ES-I3 (cell line): ENCODE results near the gene AUTS2.

Experiments used
- H3K36me3 ChIP-seq: 2 replicates; pipeline ENCODE4 v1.6.1; 2013; ENCODE audit warnings: mild to moderate bottlenecking, low read length, control low read depth, moderate library complexity; ENCODE audit not compliant: insufficient read depth
- H3K4me1 ChIP-seq: 2 replicates; pipeline ENCODE4 v1.6.1; 2013; ENCODE audit warnings: mild to moderate bottlenecking, control low read depth, low read length; ENCODE audit not compliant: insufficient read depth
- H3K9ac ChIP-seq: 2 replicates; pipeline ENCODE4 v1.6.1; 2013; ENCODE audit warnings: low read depth, mild to moderate bottlenecking, low read length, moderate library complexity
- H3K9me3 ChIP-seq: 2 replicates; pipeline ENCODE4 v1.6.1; 2013; ENCODE audit warnings: mild to moderate bottlenecking, low read length, moderate library complexity; ENCODE audit not compliant: control insufficient read depth, insufficient read depth

Gene AUTS2

GRCh38 chr7:69801729-69802682 is 203.7 kb downstream of the AUTS2 start:
- no peaks in the 10 kb centered on the region for H3K36me3 ChIP-seq
- H3K9ac ChIP-seq = no peak overlapping the region
- peaks cover 37% of the 10 kb centered on the region for H3K4me1 ChIP-seq
- H3K9me3 ChIP-seq = no peaks in the 10 kb centered on the region

- H3K36me3 ChIP-seq = no peaks in the 10 kb centered on the region
- H3K9me3 ChIP-seq = no peaks in the 10 kb centered on the region
- no peak overlapping the region for H3K9ac ChIP-seq
- H3K4me1 ChIP-seq = peaks cover 37% of the 10 kb centered on the region
Measured at GRCh38 chr7:69803699-69804516, 205.6 kb downstream of the AUTS2 start.

GRCh38 chr7:69804962-69805361 is 206.7 kb downstream of the AUTS2 start:
- Histone ChIP-seq H3K4me1 (peaks cover 28% of the 10 kb centered on the region), H3K9me3 (no peaks in the 10 kb centered on the region), H3K36me3 (no peaks in the 10 kb centered on the region), H3K9ac (no peak overlapping the region)

- Histone ChIP-seq H3K4me1 (peaks cover 10% of the 10 kb centered on the region; the same call in 1 of the 2 replicates), H3K36me3 (no peaks in the 10 kb centered on the region), H3K9ac (no peak overlapping the region), H3K9me3 (no peaks in the 10 kb centered on the region)
Measured at GRCh38 chr7:69808391-69808790, 210.1 kb downstream of the AUTS2 start.

- Histone ChIP-seq H3K4me1 (peaks cover 16% of the 10 kb centered on the region), H3K9me3 (no peaks in the 10 kb centered on the region), H3K36me3 (no peaks in the 10 kb centered on the region), H3K9ac (no peak overlapping the region)
Measured at GRCh38 chr7:69811476-69812308, 213.4 kb downstream of the AUTS2 start.

GRCh38 chr7:69812756-69813155 is 214.5 kb downstream of the AUTS2 start:
- Histone ChIP-seq H3K9ac (no peak overlapping the region), H3K4me1 (peaks cover 26% of the 10 kb centered on the region), H3K36me3 (no peaks in the 10 kb centered on the region), H3K9me3 (no peaks in the 10 kb centered on the region)

- Histone ChIP-seq H3K9ac (no peak overlapping the region), H3K9me3 (no peaks in the 10 kb centered on the region), H3K36me3 (no peaks in the 10 kb centered on the region), H3K4me1 (peaks cover 30% of the 10 kb centered on the region)
Measured at GRCh38 chr7:69813637-69814240, 215.5 kb downstream of the AUTS2 start.

- no peaks in the 10 kb centered on the region for H3K9me3 ChIP-seq
- H3K36me3 ChIP-seq = no peaks in the 10 kb centered on the region
- H3K9ac ChIP-seq = no peak overlapping the region
- H3K4me1 ChIP-seq = peaks cover 38% of the 10 kb centered on the region
Measured at GRCh38 chr7:69814421-69814962, 216.2 kb downstream of the AUTS2 start.

- no peaks in the 10 kb centered on the region for H3K9me3 ChIP-seq
- H3K9ac ChIP-seq = no peak overlapping the region
- no peaks in the 10 kb centered on the region for H3K36me3 ChIP-seq
- H3K4me1 ChIP-seq = peaks cover 40% of the 10 kb centered on the region
Measured at GRCh38 chr7:69816501-69816900, 218.2 kb downstream of the AUTS2 start.

GRCh38 chr7:69817121-69817520 is 218.8 kb downstream of the AUTS2 start:
- Histone ChIP-seq H3K4me1 (peaks cover 40% of the 10 kb centered on the region), H3K9ac (no peak overlapping the region), H3K9me3 (no peaks in the 10 kb centered on the region), H3K36me3 (no peaks in the 10 kb centered on the region)

GRCh38 chr7:69817841-69818635 is 219.8 kb downstream of the AUTS2 start:
- H3K9me3 ChIP-seq = no peaks in the 10 kb centered on the region
- H3K36me3 ChIP-seq = no peaks in the 10 kb centered on the region
- H3K4me1 ChIP-seq = peaks cover 40% of the 10 kb centered on the region
- H3K9ac ChIP-seq = no peak overlapping the region

- peaks cover 37% of the 10 kb centered on the region for H3K4me1 ChIP-seq
- H3K36me3 ChIP-seq = no peaks in the 10 kb centered on the region
- no peak overlapping the region for H3K9ac ChIP-seq
- no peaks in the 10 kb centered on the region for H3K9me3 ChIP-seq
Measured at GRCh38 chr7:69818636-69819332, 220.5 kb downstream of the AUTS2 start.
